GM18519 (cell line): ENCODE measurements around the gene PLEKHA5.
"Not testable (repeated sequence)": the region's sequence is repeated elsewhere in the genome, so short reads cannot be mapped to it uniquely, and the experiment has no call there.

Experiments used
- ATAC-seq: cut with Tn5 transposase; IDR thresholded peaks from one replicate; pipeline ENCODE4 v1.9.1; 2021; ENCODE audit warnings: mild to moderate bottlenecking, moderate library complexity; ENCODE audit not compliant: unreplicated experiment, low FRiP score

Gene PLEKHA5

DNA sequence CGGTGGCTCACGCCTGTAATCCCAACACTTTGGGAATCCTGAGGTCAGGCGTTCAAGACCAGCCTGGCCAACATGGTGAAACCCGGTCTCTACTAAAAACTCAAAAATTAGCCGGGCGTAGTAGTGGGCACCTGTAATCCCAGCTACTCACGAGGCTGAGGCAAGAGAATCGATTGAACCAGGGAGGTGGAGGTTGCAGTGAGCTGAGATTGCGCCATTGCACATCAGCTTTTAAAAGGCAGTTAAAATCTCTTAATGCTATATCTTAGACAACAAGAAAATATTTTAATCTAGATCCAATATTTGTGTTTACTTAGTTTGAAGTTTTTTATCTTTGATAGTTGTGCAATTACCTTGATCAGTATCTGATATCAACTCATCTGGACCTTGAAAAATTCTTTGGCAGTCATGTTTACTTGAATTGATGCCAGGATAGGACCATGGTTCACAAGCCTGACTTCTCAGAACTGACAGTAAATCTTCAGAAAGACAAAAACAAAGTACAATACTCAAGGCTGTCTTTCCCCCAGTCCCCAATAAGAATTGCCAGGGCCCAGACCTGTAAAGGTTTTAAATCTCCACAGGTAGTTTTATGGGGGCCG, 174.7 kb downstream of the PLEKHA5 start:
- no peak for ATAC-seq

GRCh38 chr12:19305621-19306020, 176.1 kb downstream of the PLEKHA5 start:
- not testable (repeated sequence) for ATAC-seq

DNA sequence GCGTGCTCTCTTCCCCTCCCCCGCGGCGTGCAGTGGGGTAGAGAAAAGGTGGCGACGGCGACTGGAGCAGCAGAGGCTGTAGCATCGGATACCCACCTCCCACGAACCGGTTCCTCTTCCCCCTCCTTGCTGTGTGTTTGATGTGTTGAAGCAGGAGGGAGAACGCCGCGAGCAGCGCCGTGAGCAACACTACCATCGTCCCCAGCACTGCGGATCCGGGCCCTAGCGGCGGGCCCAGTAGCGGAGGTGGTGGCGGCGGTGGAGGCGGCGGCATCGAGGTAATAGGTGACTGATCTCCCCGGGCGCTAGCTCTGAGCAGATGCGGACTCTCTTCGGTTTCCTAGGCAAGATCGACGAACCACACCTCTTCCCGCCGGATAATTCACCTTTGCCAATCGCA, 176.8 kb downstream of the PLEKHA5 start:
- no peak for ATAC-seq

- no peak for ATAC-seq
Measured at GRCh38 chr12:19307451-19307850, 177.9 kb downstream of the PLEKHA5 start.

GRCh38 chr12:19311165-19311564, 181.6 kb downstream of the PLEKHA5 start:
- ATAC-seq = no peak

DNA sequence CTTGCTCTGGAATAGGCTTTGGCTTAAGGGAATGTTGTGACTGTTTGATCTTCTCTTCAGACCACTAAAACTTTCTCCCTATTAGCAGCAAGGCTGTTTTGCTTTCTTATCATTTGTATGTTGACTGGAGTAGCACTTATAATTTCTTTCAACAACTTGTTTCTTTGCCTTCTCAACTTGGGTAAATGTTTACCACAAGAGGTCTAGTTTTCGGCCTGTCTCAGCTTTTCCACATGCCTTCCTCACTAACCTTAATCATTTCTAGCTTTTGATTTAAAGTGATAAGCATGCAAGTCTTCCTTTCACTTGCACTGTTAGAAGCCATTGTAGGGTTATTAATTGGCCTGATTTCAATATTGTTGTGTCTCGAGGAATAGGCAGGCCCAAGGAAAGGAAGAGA, 183.1 kb downstream of the PLEKHA5 start:
- ATAC-seq = no peak

DNA sequence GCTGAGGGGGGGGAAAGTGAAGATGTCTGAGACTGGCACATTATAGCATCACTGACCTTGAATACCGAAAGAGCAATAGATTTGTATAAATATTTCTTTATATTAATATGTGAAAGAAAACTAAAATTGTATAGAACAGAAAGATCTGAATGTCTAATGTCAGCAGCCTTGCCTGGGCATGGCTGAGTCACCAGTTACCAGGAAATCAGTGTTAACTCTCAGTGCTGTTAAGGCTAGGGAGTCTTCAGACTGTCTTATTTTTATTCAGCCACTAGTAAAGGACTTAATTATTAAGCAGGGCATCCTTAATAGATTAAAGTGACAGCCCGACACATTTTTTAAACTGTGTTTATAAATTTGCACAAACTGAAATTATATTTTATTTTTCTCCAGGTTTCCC, 186.9 kb downstream of the PLEKHA5 start:
- no peak for ATAC-seq

DNA sequence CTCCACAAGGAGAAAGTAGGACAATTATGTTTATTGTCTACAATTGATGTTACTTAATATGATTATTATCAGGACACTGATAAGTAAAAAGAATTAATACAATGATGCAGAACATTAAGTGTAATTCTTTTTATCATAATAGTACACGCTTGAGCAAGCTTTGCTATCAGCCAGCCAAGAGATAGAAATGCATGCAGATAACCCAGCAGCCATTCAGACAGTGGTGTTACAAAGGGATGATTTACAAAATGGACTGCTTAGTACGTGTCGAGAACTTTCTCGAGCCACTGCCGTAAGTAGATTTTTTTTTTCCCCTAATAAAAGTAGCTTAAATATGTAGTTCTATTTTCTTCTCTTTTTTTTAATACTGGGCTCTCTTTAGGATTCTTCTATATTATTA, 192.8 kb downstream of the PLEKHA5 start:
- no peak for ATAC-seq

DNA sequence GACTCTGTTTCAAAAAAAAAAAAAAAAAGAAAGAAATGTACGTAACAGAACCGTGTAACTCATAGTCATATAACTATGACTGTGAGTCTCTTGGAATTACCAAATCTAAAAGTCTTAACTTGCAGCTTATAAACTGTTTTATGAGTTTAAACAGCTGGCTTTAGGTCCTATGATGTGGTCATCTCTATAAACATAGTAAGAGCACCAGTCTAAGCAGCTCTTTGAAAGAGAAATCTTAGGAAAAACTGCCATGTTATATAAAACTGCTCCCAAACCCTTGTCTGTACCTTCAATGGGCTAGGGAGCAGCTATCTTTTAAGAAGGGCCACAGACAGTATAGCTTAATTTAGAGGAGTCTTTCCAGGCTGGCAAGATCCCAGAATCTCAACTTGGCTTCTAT, 194.3 kb downstream of the PLEKHA5 start:
- ATAC-seq = no peak

GRCh38 chr12:19326102-19326501, 196.6 kb downstream of the PLEKHA5 start:
- no peak for ATAC-seq

DNA sequence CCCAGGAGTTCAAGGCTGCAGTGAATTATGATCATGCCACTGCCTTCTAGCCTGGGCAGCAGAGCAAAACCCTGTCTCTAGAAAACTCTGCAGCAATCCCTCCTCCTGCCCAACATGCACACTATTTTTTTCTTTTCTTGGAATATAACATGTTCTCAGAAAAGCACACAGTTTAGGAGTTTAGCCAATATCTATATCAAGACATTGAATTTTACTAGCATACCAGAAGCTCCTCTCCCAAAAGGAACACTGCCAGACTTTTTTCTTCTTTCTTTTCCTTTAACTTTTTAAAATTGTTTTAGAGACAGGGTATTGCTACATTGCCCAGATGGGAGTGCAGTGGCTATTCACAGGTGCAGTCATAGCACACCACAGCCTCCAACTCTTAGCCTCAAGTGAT, 202.7 kb downstream of the PLEKHA5 start:
- ATAC-seq = no peak

- no peak for ATAC-seq
Measured at GRCh38 chr12:19338405-19338804, 208.9 kb downstream of the PLEKHA5 start.

DNA sequence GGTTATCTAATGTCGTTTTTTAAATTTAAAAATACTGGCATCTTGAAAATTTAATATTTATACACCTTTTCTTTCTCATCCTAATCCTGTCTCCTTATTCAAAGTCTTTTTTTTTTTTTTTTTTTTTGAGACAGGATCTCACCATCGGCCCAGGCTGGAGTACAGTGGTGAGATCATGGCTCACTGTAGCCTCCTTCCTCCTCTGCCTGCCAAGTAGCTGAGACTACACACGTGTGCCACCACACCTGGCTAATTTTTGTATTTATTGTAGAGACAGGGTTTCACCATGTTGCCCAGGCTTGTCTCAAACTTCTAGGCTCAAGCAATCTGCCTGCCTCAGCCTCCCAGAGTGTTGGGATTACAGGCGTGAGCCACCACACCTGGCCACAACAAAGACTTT, 221.3 kb downstream of the PLEKHA5 start:
- not testable (repeated sequence) for ATAC-seq

DNA sequence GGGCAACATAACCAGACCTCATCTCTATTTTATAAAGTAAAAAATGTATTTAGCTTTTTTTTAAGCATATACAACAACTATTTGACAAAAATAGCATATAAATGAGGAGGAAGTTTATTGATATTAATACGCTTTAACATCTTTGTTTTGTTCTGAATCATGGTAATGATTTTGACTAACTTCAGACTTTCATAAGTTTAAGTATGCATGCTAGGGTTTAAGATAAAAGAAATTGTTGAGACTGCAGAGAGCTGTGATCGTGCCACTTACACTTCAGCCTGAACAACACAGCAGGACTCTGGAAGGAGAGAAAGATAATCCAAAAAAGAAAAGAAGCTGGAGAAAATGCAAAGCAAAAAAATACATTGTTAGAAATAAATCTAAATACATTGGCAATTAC, 221.8 kb downstream of the PLEKHA5 start:
- no peak for ATAC-seq

DNA sequence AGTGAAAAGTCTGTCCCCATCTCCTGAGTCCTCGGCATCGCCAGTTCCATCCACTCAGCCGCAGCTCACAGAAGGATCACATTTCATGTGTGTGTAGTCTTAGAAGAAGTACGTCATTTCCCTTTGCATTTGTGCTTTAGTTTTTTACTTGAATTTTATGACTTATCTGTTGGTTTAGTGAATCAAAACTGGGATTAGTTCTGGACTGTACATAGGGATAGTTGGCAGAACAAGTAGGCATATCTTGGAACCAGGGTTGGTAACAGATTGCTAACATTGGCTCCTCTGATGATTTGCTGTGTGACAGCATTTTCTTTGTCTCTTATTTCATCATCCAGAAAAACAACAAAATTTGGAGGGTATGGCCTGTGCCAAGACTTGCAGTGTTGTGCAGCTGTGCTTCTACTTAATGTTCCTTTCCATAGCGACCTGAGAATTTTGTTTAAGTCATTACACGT, 240.2 kb downstream of the PLEKHA5 start:
- ATAC-seq = no peak

DNA sequence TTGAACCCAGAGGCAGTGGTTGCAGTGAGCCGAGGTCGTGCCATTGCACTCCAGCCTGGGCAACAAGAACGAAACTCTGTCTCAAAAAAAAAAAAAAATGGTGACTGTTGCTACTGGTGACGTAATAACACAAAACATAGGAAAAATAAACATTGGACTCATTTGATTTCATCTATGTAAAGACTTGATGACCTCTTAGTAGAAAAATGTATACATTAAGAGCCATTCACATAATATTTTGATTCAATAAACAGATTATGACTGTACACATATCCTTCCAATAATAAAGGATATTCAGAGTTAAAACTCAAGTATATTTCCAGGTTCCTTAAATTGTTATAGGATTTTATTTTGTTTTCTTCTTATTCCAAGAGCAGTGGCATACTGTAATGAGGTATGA, 244.1 kb downstream of the PLEKHA5 start:
- no peak for ATAC-seq

GRCh38 chr12:19375888-19376287, 246.4 kb downstream of the PLEKHA5 start:
- no peak for ATAC-seq

GRCh38 chr12:19376691-19377090, 247.2 kb downstream of the PLEKHA5 start:
- no peak for ATAC-seq

GRCh38 chr12:19382111-19382526, 252.6 kb downstream of the PLEKHA5 start:
- ATAC-seq = peak; percentile 98

DNA sequence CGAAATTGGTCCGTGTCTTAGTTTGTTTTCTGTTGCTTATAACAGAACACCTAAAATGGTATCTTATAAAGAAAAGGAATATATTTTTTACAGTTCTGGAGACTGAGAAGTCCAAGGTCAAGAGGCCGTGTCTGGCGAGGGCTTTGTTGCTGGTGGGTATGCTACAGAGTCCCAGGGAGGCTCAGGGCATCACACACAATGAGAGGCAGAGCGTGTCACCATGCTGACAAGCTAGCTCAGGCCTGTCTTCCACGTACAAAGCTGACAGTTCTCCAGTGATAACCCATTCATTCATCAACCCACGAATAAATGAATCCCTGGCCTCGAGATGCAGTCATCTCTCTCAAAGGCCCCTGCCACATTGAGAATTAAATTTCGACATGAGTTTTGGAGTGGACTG, 253.0 kb downstream of the PLEKHA5 start:
- ATAC-seq = no peak

DNA sequence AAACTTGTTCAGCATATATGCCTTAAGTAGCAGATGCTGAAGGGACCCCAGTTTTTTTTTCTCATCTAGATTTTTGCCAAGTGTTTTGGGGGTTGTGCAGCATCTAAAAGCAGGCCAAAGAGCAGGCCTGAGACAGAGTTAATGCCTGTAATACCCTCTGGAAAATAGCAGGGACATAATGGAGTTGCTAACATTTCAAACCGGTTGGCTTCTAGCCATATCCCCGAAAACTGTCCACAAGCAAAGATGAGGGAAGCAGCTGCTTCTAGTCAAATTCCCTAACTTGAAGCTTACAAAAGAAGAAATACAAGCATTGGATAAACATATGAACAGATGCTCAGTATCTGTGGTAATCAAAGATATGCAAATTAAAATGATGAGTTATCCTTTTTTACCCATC, 257.6 kb downstream of the PLEKHA5 start:
- no peak for ATAC-seq

GRCh38 chr12:19388131-19388549, 258.6 kb downstream of the PLEKHA5 start:
- no peak for ATAC-seq

DNA sequence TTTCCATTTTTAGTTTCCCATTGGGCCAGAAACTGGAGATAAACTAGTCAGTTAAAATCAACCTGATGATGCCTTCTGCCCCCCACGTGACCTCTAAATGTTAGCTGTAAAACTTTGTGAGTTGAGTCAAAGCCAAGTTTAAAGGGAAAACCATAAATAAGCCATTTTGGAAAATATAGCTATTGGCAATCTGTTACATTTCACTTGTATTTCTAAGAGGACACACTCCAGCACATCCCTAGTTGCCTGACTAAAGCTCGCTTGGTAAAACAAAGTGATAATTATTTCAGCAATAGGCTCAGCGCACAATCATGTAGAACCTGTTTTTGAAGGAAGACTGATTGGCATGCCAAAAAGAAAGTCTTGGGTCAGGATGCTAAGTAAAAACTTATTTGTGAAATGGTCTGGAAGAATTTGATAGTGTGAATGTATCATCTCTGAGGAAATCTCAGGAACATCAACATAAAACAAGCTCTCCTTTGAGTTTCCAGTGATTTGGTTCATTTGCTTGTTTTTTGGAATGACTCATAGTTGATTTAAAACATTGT, 260.6 kb downstream of the PLEKHA5 start:
- no peak for ATAC-seq
